H9 (cell line): ENCODE results near the gene TDP1. TPM values are rescaled to one million over a fixed set of nuclear protein-coding genes. Genes with fewer than 3 reads are reported as not detected.

Source experiments
- DNase-seq: peaks from one replicate; pipeline ENCODE4 v3.0.0-alpha.2; 2017
- H2AFZ ChIP-seq: one replicate; pipeline ENCODE4 v1.6.1; 2013; ENCODE audit warnings: mild to moderate bottlenecking, low read length, control low read depth, moderate library complexity
- H2AK5ac ChIP-seq: 2 replicates; pipeline ENCODE4 v1.6.1; 2013; ENCODE audit warnings: low read length, control low read depth, mixed read lengths; ENCODE audit not compliant: insufficient read length
- H2BK120ac ChIP-seq: one replicate; pipeline ENCODE4 v1.6.1; 2013; ENCODE audit warnings: low read depth, mild to moderate bottlenecking, low read length, control low read depth, inconsistent platforms; ENCODE audit not compliant: poor library complexity, severe bottlenecking
- H2BK12ac ChIP-seq: 2 replicates; pipeline ENCODE4 v1.6.1; 2013; ENCODE audit warnings: low read length, control low read depth, mixed read lengths, low read depth; ENCODE audit not compliant: insufficient read length
- H2BK15ac ChIP-seq: 2 replicates; pipeline ENCODE4 v1.6.1; 2013; ENCODE audit warnings: low read depth, low read length, control low read depth
- H2BK20ac ChIP-seq: one replicate; pipeline ENCODE4 v1.6.1; 2013; ENCODE audit warnings: low read depth, mild to moderate bottlenecking, low read length, control low read depth, inconsistent platforms; ENCODE audit not compliant: poor library complexity, severe bottlenecking
- H2BK5ac ChIP-seq: 2 replicates; pipeline ENCODE4 v1.6.1; 2013; ENCODE audit warnings: low read length, control low read depth, mixed read lengths; ENCODE audit not compliant: insufficient read length
- H3K14ac ChIP-seq: 2 replicates; pipeline ENCODE4 v1.6.1; 2013; ENCODE audit warnings: low read length, control low read depth; ENCODE audit not compliant: insufficient read depth
- H3K18ac ChIP-seq: 2 replicates; pipeline ENCODE4 v1.6.1; 2013; ENCODE audit warnings: low read depth, mild to moderate bottlenecking, mixed read lengths, low read length, control low read depth; ENCODE audit not compliant: insufficient read length
- H3K23ac ChIP-seq: 2 replicates; pipeline ENCODE4 v1.6.1; 2013; ENCODE audit warnings: low read length, control low read depth, mixed read lengths, low read depth; ENCODE audit not compliant: insufficient read length
- H3K23me2 ChIP-seq: 2 replicates; pipeline ENCODE4 v1.6.1; 2013; ENCODE audit warnings: low read depth, mild to moderate bottlenecking, mixed read lengths, low read length, control low read depth; ENCODE audit not compliant: insufficient read length, poor library complexity, severe bottlenecking
- H3K27ac ChIP-seq: 2 replicates; pipeline ENCODE4 v1.5.1; 2013; ENCODE audit warnings: low read length, control low read depth, mixed read lengths, low read depth; ENCODE audit not compliant: insufficient read length
- H3K27me3 ChIP-seq: 2 replicates; pipeline ENCODE4 v1.6.1; 2013; ENCODE audit warnings: low read length, control low read depth, inconsistent platforms; ENCODE audit not compliant: insufficient read depth
- H3K4ac ChIP-seq: 2 replicates; pipeline ENCODE4 v1.6.1; 2013; ENCODE audit warnings: low read depth, mild to moderate bottlenecking, control low read depth, inconsistent platforms, low read length, moderate library complexity
- H3K4me1 ChIP-seq: 2 replicates; pipeline ENCODE4 v1.6.1; 2013; ENCODE audit warnings: low read length, control low read depth, inconsistent platforms; ENCODE audit not compliant: insufficient read depth
- H3K4me2 ChIP-seq: 2 replicates; pipeline ENCODE4 v1.6.1; 2013; ENCODE audit warnings: low read length, control low read depth, mixed read lengths; ENCODE audit not compliant: insufficient read length, insufficient read depth
- H3K56ac ChIP-seq: 2 replicates; pipeline ENCODE4 v1.6.1; 2013; ENCODE audit warnings: low read depth, mild to moderate bottlenecking, mixed read lengths, low read length, control low read depth; ENCODE audit not compliant: insufficient read length
- H3K79me1 ChIP-seq: 2 replicates; pipeline ENCODE4 v1.6.1; 2013; ENCODE audit warnings: low read depth, mild to moderate bottlenecking, moderate library complexity, low read length, control low read depth, inconsistent platforms; ENCODE audit not compliant: insufficient read depth, poor library complexity, severe bottlenecking
- H3K79me2 ChIP-seq: 2 replicates; pipeline ENCODE4 v1.6.1; 2013; ENCODE audit warnings: low read length, control low read depth, inconsistent platforms; ENCODE audit not compliant: insufficient read depth
- H3K9ac ChIP-seq: 2 replicates; pipeline ENCODE4 v1.6.1; 2013; ENCODE audit warnings: low read length, control low read depth, mixed read lengths; ENCODE audit not compliant: insufficient read length; ENCODE audit errors: extremely low read depth
- H3K9me3 ChIP-seq: one replicate; pipeline ENCODE4 v1.6.1; 2013; ENCODE audit warnings: low read depth, low read length, inconsistent platforms; ENCODE audit not compliant: control insufficient read depth
- H3T11ph ChIP-seq: one replicate; pipeline ENCODE4 v1.6.1; 2013; ENCODE audit warnings: mild to moderate bottlenecking, low read length, control low read depth, inconsistent platforms
- H4K20me1 ChIP-seq: one replicate; pipeline ENCODE4 v1.6.1; 2013; ENCODE audit not compliant: control insufficient read depth, insufficient read length, insufficient read depth
- H4K5ac ChIP-seq: 2 replicates; pipeline ENCODE4 v1.6.1; 2013; ENCODE audit warnings: low read depth, mild to moderate bottlenecking, mixed read lengths, low read length, control low read depth; ENCODE audit not compliant: insufficient read length
- H4K8ac ChIP-seq: replicated peaks from 2 replicates; pipeline ENCODE4 v1.6.1; 2013; ENCODE audit warnings: low read length, control low read depth, mixed read lengths, low read depth; ENCODE audit not compliant: insufficient read length
- H4K91ac ChIP-seq: 2 replicates; pipeline ENCODE4 v1.6.1; 2013; ENCODE audit warnings: low read depth, mild to moderate bottlenecking, moderate library complexity, mixed read lengths, low read length, control low read depth; ENCODE audit not compliant: insufficient read length
- H3K27ac Mint-ChIP-seq, 3 experiments: 2 replicates in 2 of 3; 3 replicates in 1 of 3; pipeline ENCODE4 v1.8.0; 2020 to 2021; ENCODE audit warnings: mixed read lengths in 3 of 3, mild to moderate bottlenecking in 1 of 3, moderate library complexity in 1 of 3
- H3K27me3 Mint-ChIP-seq: 2 replicates; pipeline ENCODE4 v1.8.0; 2021; ENCODE audit warnings: low read depth, mild to moderate bottlenecking, moderate library complexity, mixed read lengths
- H3K36me3 Mint-ChIP-seq, 3 experiments: 2 replicates in 2 of 3; 3 replicates in 1 of 3; pipeline ENCODE4 v1.8.0; 2020 to 2021; ENCODE audit warnings: low read depth in 3 of 3, mixed read lengths in 3 of 3; ENCODE audit not compliant: insufficient read depth in 1 of 3
- H3K4me1 Mint-ChIP-seq, 2 experiments: 2 replicates each; pipeline ENCODE4 v1.8.0; 2020; ENCODE audit warnings: mixed read lengths in 2 of 2
- H3K4me3 Mint-ChIP-seq, 2 experiments: 2 replicates in 1 of 2; 3 replicates in 1 of 2; pipeline ENCODE4 v1.8.0; 2020 to 2021; ENCODE audit warnings: mild to moderate bottlenecking in 2 of 2, mixed read lengths in 2 of 2, moderate library complexity in 1 of 2
- H3K9me3 Mint-ChIP-seq, 2 experiments: 2 replicates in 1 of 2; 3 replicates in 1 of 2; pipeline ENCODE4 v1.8.0; 2020; ENCODE audit warnings: mild to moderate bottlenecking in 2 of 2, mixed read lengths in 2 of 2, moderate library complexity in 1 of 2
- WGBS: extraction: QIAGEN DNeasy Blood & Tissue Kit; methylation state at CpG from one replicate; pipeline ENCODE4 v1.1.7; 2013; ENCODE audit warnings: missing lambda C conversion rate, low lambda C conversion rate, mixed read lengths; ENCODE audit not compliant: insufficient read length; ENCODE audit errors: extremely low coverage; 5-methylcytosine and 5-hydroxymethylcytosine counted together
- total RNA-seq: library from RNA; stranded (reverse); gene quantifications from 2 replicates; pipeline ENCODE4 v1.2.1, GENCODE V29; 2021
- TF ChIP-seq, protein P1 (sequence below): fragments of 200-600 bp; sonication (generic); conservative IDR thresholded peaks from 3 replicates; pipeline ENCODE4 v1.8.0; 2021; ENCODE audit warnings: antibody characterized with exemption, mild to moderate bottlenecking

Gene TDP1
- total RNA-seq, 1 experiment from 2014 or later = 53.4 TPM

DNA sequence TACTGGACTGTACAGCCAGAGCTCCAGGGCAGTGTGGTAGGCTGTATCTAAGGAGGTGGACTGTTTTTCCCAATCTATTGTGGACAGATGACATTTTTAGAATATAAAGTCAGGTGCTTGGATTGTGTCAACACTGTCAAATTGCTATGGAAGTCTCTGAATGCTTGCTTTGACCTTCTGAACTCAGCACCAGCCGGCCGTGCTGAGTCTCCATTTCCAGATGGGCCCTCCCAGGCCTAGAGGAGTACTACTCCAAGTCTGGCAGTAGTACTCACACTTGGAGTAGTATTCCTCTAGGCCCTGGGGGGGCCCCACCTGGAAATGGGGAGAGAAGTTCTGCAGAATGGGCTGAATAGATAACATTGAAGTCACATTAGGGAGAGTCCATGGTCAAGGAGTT, 89.9 kb downstream of the TDP1 start:
- Histone ChIP-seq H4K8ac (no peak overlapping the region), H2BK120ac (no peak overlapping the region), H3K79me1 (no peaks in the 10 kb centered on the region), H3K4me1 (no peaks in the 10 kb centered on the region), H3K27ac (no peak overlapping the region), H3K23ac (no peak overlapping the region), H3K27me3 (no peaks in the 10 kb centered on the region; the same call in 1 of the 2 replicates), H3K4ac (no peak overlapping the region), H2BK5ac (no peak overlapping the region), H4K20me1 (no peaks in the 10 kb centered on the region), H4K91ac (no peak overlapping the region), H3K23me2 (no peaks in the 10 kb centered on the region), H2BK12ac (no peak overlapping the region), H3T11ph (no peak overlapping the region), H3K9me3 (no peaks in the 10 kb centered on the region), H3K56ac (no peak overlapping the region), H2AK5ac (no peak overlapping the region), H4K5ac (no peak overlapping the region), H2AFZ (no peak overlapping the region), H2BK20ac (no peak overlapping the region), H3K9ac (no peak overlapping the region), H3K18ac (no peak overlapping the region), H2BK15ac (no peak overlapping the region), H3K14ac (no peak overlapping the region), H3K4me2 (no peak overlapping the region), H3K79me2 (no peaks in the 10 kb centered on the region)
- no peaks in the 10 kb centered on the region for H3K27me3 Mint-ChIP-seq
- DNase-seq = no peak
- no CpG with 5 or more reads among the region's 2 CpGs for WGBS
- H3K4me3 Mint-ChIP-seq = no peak overlapping the region
- no peak overlapping the region; a peak in 1 of 7 replicates for H3K27ac Mint-ChIP-seq
- TF ChIP-seq, protein P1, sequence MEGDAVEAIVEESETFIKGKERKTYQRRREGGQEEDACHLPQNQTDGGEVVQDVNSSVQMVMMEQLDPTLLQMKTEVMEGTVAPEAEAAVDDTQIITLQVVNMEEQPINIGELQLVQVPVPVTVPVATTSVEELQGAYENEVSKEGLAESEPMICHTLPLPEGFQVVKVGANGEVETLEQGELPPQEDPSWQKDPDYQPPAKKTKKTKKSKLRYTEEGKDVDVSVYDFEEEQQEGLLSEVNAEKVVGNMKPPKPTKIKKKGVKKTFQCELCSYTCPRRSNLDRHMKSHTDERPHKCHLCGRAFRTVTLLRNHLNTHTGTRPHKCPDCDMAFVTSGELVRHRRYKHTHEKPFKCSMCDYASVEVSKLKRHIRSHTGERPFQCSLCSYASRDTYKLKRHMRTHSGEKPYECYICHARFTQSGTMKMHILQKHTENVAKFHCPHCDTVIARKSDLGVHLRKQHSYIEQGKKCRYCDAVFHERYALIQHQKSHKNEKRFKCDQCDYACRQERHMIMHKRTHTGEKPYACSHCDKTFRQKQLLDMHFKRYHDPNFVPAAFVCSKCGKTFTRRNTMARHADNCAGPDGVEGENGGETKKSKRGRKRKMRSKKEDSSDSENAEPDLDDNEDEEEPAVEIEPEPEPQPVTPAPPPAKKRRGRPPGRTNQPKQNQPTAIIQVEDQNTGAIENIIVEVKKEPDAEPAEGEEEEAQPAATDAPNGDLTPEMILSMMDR = no peak
- H3K4me1 Mint-ChIP-seq = peaks cover 2 to 5% of the 10 kb centered on the region in 2 experiments; a peak in 3 of 4 replicates
- H3K36me3 Mint-ChIP-seq = peaks cover 0 to 14% (median 0%) of the 10 kb centered on the region in 3 experiments; a peak in 4 of 7 replicates
- no peaks in the 10 kb centered on the region for H3K9me3 Mint-ChIP-seq
